Mucosa of rectum (tissue), 2 donors: Measurements from ENCODE around the gene TNIK.

Source experiments
- H3K27ac ChIP-seq, 2 donors: one replicate each; pipeline ENCODE4 v1.7.0; 2013; ENCODE audit warnings: inconsistent platforms in 2 of 2, low read depth in 2 of 2, low read length in 2 of 2
- H3K27me3 ChIP-seq, 2 donors: one replicate each; pipeline ENCODE4 v1.7.0; 2013; ENCODE audit warnings: low read length in 2 of 2; ENCODE audit not compliant: control insufficient read depth in 2 of 2, insufficient read depth in 2 of 2
- H3K36me3 ChIP-seq, 2 donors: one replicate each; pipeline ENCODE4 v1.7.0; 2013; ENCODE audit warnings: low read length in 2 of 2; ENCODE audit not compliant: control insufficient read depth in 2 of 2, insufficient read depth in 2 of 2
- H3K4me1 ChIP-seq, 2 donors: one replicate each; pipeline ENCODE4 v1.7.0; 2013; ENCODE audit warnings: low read length in 2 of 2, mild to moderate bottlenecking in 1 of 2; ENCODE audit not compliant: control insufficient read depth in 2 of 2, insufficient read depth in 2 of 2
- H3K4me3 ChIP-seq, 2 donors: one replicate each; pipeline ENCODE4 v1.7.0; 2013; ENCODE audit warnings: low read length in 2 of 2
- H3K9ac ChIP-seq, 2 donors: one replicate each; pipeline ENCODE4 v1.7.0; 2013; ENCODE audit warnings: low read length in 2 of 2, low read depth in 1 of 2, mild to moderate bottlenecking in 1 of 2
- H3K9me3 ChIP-seq, 2 donors: one replicate each; pipeline ENCODE4 v1.7.0; 2013; ENCODE audit warnings: low read length in 2 of 2; ENCODE audit not compliant: control insufficient read depth in 2 of 2
- donor health status: healthy.
- donor health status: Normal muscosa, but diverticular disease.

The TNIK gene

GRCh38 chr3:171459942-171460724 is at the start of gene TNIK:
TSS of gene TNIK (minus strand) at chr3:171460405. CDS start at chr3:171460063, 342 bp downstream.
- Histone ChIP-seq H3K27ac (peak within 1 kb of the TSS; percentile 69 to 80), H3K36me3 (no peaks in the 10 kb centered on the region), H3K9ac (peak within 1 kb of the TSS; percentile 58 to 68), H3K4me1 (peaks cover 19 to 22% of the 10 kb centered on the region in 2 donors), H3K9me3 (no peaks in the 10 kb centered on the region), H3K27me3 (peaks cover 0 to 4% of the 10 kb centered on the region in 2 donors), H3K4me3 (peak within 1 kb of the TSS; percentile 74 to 80)

- H3K9me3 ChIP-seq = no peaks in the 10 kb centered on the region
- no peaks in the 10 kb centered on the region for H3K4me1 ChIP-seq
- no peaks in the 10 kb centered on the region for H3K36me3 ChIP-seq
- H3K27ac ChIP-seq = no peak overlapping the region
- no peak overlapping the region for H3K9ac ChIP-seq
- H3K4me3 ChIP-seq = no peak overlapping the region
- H3K27me3 ChIP-seq = no peaks in the 10 kb centered on the region
These were observed 48.5 kb upstream of the TNIK start for GRCh38 chr3:171508676-171509075.

- H3K36me3 ChIP-seq = no peaks in the 10 kb centered on the region
- H3K4me3 ChIP-seq = no peak overlapping the region
- H3K4me1 ChIP-seq = no peaks in the 10 kb centered on the region
- no peaks in the 10 kb centered on the region for H3K27me3 ChIP-seq
- H3K27ac ChIP-seq = no peak overlapping the region
- H3K9ac ChIP-seq = no peak overlapping the region
- no peaks in the 10 kb centered on the region for H3K9me3 ChIP-seq
These were observed 48.0 kb upstream of the TNIK start for GRCh38 chr3:171508206-171508605.

- Histone ChIP-seq H3K9me3 (no peaks in the 10 kb centered on the region), H3K4me3 (no peak overlapping the region), H3K36me3 (no peaks in the 10 kb centered on the region), H3K27me3 (no peaks in the 10 kb centered on the region), H3K27ac (no peak overlapping the region), H3K9ac (no peak overlapping the region), H3K4me1 (no peaks in the 10 kb centered on the region)
These were observed 46.6 kb upstream of the TNIK start for GRCh38 chr3:171506743-171507319.

- Histone ChIP-seq H3K9ac (no peak overlapping the region), H3K4me3 (no peak overlapping the region), H3K27me3 (no peaks in the 10 kb centered on the region), H3K27ac (no peak overlapping the region), H3K36me3 (no peaks in the 10 kb centered on the region), H3K4me1 (no peaks in the 10 kb centered on the region), H3K9me3 (no peaks in the 10 kb centered on the region)
These were observed 45.7 kb upstream of the TNIK start for GRCh38 chr3:171505822-171506333.

- H3K9ac ChIP-seq = no peak overlapping the region
These were observed 44.2 kb upstream of the TNIK start for GRCh38 chr3:171504376-171504775.

GRCh38 chr3:171503817-171504216 is 43.6 kb upstream of the TNIK start:
- H3K36me3 ChIP-seq = no peaks in the 10 kb centered on the region
- no peak overlapping the region for H3K4me3 ChIP-seq
- H3K4me1 ChIP-seq = no peaks in the 10 kb centered on the region
- no peak overlapping the region for H3K9ac ChIP-seq
- no peak overlapping the region for H3K27ac ChIP-seq
- H3K27me3 ChIP-seq = no peaks in the 10 kb centered on the region
- no peaks in the 10 kb centered on the region for H3K9me3 ChIP-seq

More at GRCh38 chr3:171504376-171504775, 44.2 kb upstream of the TNIK start:
- Histone ChIP-seq H3K4me1 (no peaks in the 10 kb centered on the region), H3K4me3 (no peak overlapping the region), H3K27ac (no peak overlapping the region), H3K9me3 (no peaks in the 10 kb centered on the region), H3K36me3 (no peaks in the 10 kb centered on the region), H3K27me3 (no peaks in the 10 kb centered on the region)

- Histone ChIP-seq H3K27me3 (no peaks in the 10 kb centered on the region), H3K4me1 (no peaks in the 10 kb centered on the region), H3K9ac (no peak overlapping the region), H3K36me3 (no peaks in the 10 kb centered on the region), H3K9me3 (no peaks in the 10 kb centered on the region), H3K4me3 (no peak overlapping the region), H3K27ac (no peak overlapping the region)
These were observed 38.7 kb upstream of the TNIK start for GRCh38 chr3:171498921-171499320.

GRCh38 chr3:171497468-171497867 is 37.3 kb upstream of the TNIK start:
- Histone ChIP-seq H3K9me3 (no peaks in the 10 kb centered on the region), H3K4me3 (no peak overlapping the region), H3K4me1 (no peaks in the 10 kb centered on the region), H3K9ac (no peak overlapping the region), H3K36me3 (no peaks in the 10 kb centered on the region), H3K27me3 (no peaks in the 10 kb centered on the region), H3K27ac (no peak overlapping the region)

GRCh38 chr3:171495413-171495812 is 35.2 kb upstream of the TNIK start:
- no peaks in the 10 kb centered on the region for H3K36me3 ChIP-seq
- no peak overlapping the region for H3K4me3 ChIP-seq
- H3K9ac ChIP-seq = no peak overlapping the region
- H3K27me3 ChIP-seq = no peaks in the 10 kb centered on the region
- no peaks in the 10 kb centered on the region for H3K4me1 ChIP-seq
- no peaks in the 10 kb centered on the region for H3K9me3 ChIP-seq
- H3K27ac ChIP-seq = no peak overlapping the region
